Astrocyte (in vitro differentiated cells and primary cell): Measurements from ENCODE around the gene WNT16. TPM values are rescaled to one million over a fixed set of nuclear protein-coding genes. Genes with fewer than 3 reads are reported as not detected.

ENCODE experiments used
- DNase-seq: peaks from one replicate; pipeline ENCODE4 v3.0.0-alpha.2; 2010; ENCODE audit warnings: low read depth
- FAIRE-seq: peaks from 2 replicates; lab custom pipeline; 2011; peaks lifted over from hg19 to GRCh38; lab: Jason Lieb, UNC
- H2AFZ ChIP-seq: 2 replicates; pipeline ENCODE4 v1.6.0; 2012; ENCODE audit warnings: low read depth, low read length, inconsistent platforms
- H3K27ac ChIP-seq: 2 replicates; pipeline ENCODE4 v1.5.1; 2011; ENCODE audit warnings: low read depth, low read length, inconsistent platforms
- H3K27me3 ChIP-seq: 2 replicates; pipeline ENCODE4 v1.6.0; 2011; ENCODE audit warnings: low read length, inconsistent platforms; ENCODE audit not compliant: insufficient read depth
- H3K36me3 ChIP-seq: 2 replicates; pipeline ENCODE4 v1.5.1; 2011; ENCODE audit warnings: low read length, inconsistent platforms; ENCODE audit not compliant: insufficient read depth
- H3K4me1 ChIP-seq: 2 replicates; pipeline ENCODE4 v1.5.1; 2011; ENCODE audit warnings: low read length, inconsistent platforms; ENCODE audit not compliant: insufficient read depth
- H3K4me2 ChIP-seq: 2 replicates; pipeline ENCODE4 v1.6.0; 2012; ENCODE audit warnings: low read length, inconsistent platforms
- H3K4me3 ChIP-seq: 2 replicates; pipeline ENCODE4 v1.5.1; 2011; ENCODE audit warnings: low read depth, mild to moderate bottlenecking, low read length, inconsistent platforms; ENCODE audit not compliant: insufficient read depth
- H3K79me2 ChIP-seq: 2 replicates; pipeline ENCODE4 v1.6.0; 2012; ENCODE audit warnings: mild to moderate bottlenecking, low read length, inconsistent platforms; ENCODE audit not compliant: insufficient read depth
- H3K9ac ChIP-seq: 2 replicates; pipeline ENCODE4 v1.6.0; 2012; ENCODE audit warnings: mild to moderate bottlenecking, low read length, inconsistent platforms
- H3K9me3 ChIP-seq: 2 replicates; pipeline ENCODE4 v1.5.1; 2012; ENCODE audit warnings: low read depth, mild to moderate bottlenecking, low read length, inconsistent platforms; ENCODE audit not compliant: insufficient read depth
- H4K20me1 ChIP-seq: 2 replicates; pipeline ENCODE4 v1.6.0; 2012; ENCODE audit warnings: low read length, inconsistent platforms; ENCODE audit not compliant: insufficient read depth
- H3K27ac Mint-ChIP-seq: one replicate; pipeline ENCODE4 v1.8.0; 2021; ENCODE audit warnings: mild to moderate bottlenecking, mixed read lengths; ENCODE audit not compliant: unreplicated experiment
- H3K27me3 Mint-ChIP-seq: one replicate; pipeline ENCODE4 v1.8.0; 2021; ENCODE audit warnings: low read depth, mixed read lengths; ENCODE audit not compliant: unreplicated experiment
- H3K36me3 Mint-ChIP-seq: one replicate; pipeline ENCODE4 v1.8.0; 2021; ENCODE audit warnings: low read depth, mixed read lengths; ENCODE audit not compliant: unreplicated experiment
- H3K4me1 Mint-ChIP-seq: one replicate; pipeline ENCODE4 v1.8.0; 2021; ENCODE audit warnings: low read depth, mixed read lengths; ENCODE audit not compliant: unreplicated experiment
- H3K4me3 Mint-ChIP-seq: one replicate; pipeline ENCODE4 v1.8.0; 2021; ENCODE audit warnings: mild to moderate bottlenecking, moderate library complexity, mixed read lengths; ENCODE audit not compliant: unreplicated experiment
- H3K9me3 Mint-ChIP-seq: one replicate; pipeline ENCODE4 v1.8.0; 2021; ENCODE audit warnings: mild to moderate bottlenecking, mixed read lengths; ENCODE audit not compliant: unreplicated experiment
- EZH2 ChIP-seq: IDR thresholded peaks from 2 replicates; pipeline ENCODE4 v1.6.1; 2012; ENCODE audit warnings: mild to moderate bottlenecking, low read length, inconsistent platforms; ENCODE audit not compliant: insufficient read depth
- total RNA-seq: library from RNA; stranded (reverse); gene quantifications from 2 replicates; pipeline ENCODE4 v1.2.1, GENCODE V29; 2021
- TF ChIP-seq, protein P1 (sequence below): IDR thresholded peaks from 2 replicates; pipeline ENCODE4 v1.5.1; 2011; ENCODE audit warnings: low read depth, mild to moderate bottlenecking, inconsistent platforms, low read length, moderate library complexity; ENCODE audit not compliant: insufficient read depth

Gene WNT16
- total RNA-seq, 1 donor from 2014 or later: 0.07 TPM

DNA sequence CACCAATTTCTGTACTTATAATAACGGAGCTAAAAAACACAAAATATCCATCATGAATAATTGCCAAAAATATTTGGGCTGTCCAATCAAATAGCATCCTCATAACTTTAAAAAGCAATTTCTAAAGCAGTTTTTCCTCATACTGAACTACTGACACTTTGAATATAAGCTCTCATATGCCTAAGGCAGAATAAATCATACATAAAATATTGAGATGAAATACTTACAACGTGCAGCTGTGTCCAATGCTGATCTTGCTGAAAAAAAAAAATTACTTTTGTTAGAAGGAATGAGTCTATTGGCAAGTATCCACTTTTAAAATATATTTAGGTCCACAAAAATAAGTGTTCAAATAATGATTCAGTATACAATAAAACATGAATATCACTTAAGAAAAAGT, 43.1 kb downstream of the WNT16 start:
- no peak overlapping the region for H2AFZ ChIP-seq
- peaks cover 31% of the 10 kb centered on the region for H3K36me3 ChIP-seq
- H4K20me1 ChIP-seq: peaks cover 14% of the 10 kb centered on the region
- Mint-ChIP-seq H3K27me3 (no peaks in the 10 kb centered on the region), H3K27ac (no peak overlapping the region), H3K4me1 (peaks cover 17% of the 10 kb centered on the region), H3K9me3 (no peaks in the 10 kb centered on the region), H3K36me3 (peaks cover 12% of the 10 kb centered on the region), H3K4me3 (no peak overlapping the region)
- no peak overlapping the region for H3K4me2 ChIP-seq
- H3K27ac ChIP-seq: no peak overlapping the region
- TF ChIP-seq, protein P1, sequence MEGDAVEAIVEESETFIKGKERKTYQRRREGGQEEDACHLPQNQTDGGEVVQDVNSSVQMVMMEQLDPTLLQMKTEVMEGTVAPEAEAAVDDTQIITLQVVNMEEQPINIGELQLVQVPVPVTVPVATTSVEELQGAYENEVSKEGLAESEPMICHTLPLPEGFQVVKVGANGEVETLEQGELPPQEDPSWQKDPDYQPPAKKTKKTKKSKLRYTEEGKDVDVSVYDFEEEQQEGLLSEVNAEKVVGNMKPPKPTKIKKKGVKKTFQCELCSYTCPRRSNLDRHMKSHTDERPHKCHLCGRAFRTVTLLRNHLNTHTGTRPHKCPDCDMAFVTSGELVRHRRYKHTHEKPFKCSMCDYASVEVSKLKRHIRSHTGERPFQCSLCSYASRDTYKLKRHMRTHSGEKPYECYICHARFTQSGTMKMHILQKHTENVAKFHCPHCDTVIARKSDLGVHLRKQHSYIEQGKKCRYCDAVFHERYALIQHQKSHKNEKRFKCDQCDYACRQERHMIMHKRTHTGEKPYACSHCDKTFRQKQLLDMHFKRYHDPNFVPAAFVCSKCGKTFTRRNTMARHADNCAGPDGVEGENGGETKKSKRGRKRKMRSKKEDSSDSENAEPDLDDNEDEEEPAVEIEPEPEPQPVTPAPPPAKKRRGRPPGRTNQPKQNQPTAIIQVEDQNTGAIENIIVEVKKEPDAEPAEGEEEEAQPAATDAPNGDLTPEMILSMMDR: no peak
- TF ChIP-seq EZH2: no peak
- FAIRE-seq (no peak), DNase-seq (no peak)
- H3K79me2 ChIP-seq: no peaks in the 10 kb centered on the region
- no peaks in the 10 kb centered on the region for H3K9me3 ChIP-seq
- no peak overlapping the region for H3K9ac ChIP-seq
- H3K4me3 ChIP-seq: no peak overlapping the region
- no peaks in the 10 kb centered on the region for H3K27me3 ChIP-seq
- peaks cover 9% of the 10 kb centered on the region for H3K4me1 ChIP-seq

DNA sequence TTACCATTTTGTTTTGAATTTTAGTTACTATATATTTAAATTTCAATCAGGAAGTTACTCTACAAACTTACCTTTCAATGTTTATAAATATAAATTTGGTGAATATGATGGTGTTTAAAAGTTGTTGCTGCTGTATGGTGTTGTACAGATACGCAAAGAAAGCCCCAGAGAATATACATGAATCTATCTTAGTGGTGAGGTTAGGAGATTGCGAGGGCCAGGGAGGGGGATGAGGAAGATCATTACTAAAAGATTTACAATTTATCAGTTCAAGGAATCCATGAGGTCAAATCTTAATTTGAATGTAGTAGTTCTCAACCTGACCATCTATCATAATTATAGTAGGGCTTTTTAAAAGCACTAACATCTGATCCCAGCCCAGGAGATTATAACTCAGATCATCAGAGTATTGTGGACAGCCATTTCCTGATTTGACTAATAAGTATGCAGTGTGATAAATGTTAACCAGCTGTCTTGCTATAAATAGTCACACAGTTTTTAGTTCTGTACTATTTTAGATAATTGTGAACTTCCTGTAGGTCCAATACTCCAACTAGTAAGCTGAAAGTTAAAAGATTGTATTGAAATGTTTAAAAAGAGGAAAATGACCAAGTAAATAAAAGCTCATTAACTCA, 43.7 kb downstream of the WNT16 start:
- H3K4me3 ChIP-seq: no peak overlapping the region
- no peak overlapping the region for H3K9ac ChIP-seq
- H3K4me3 Mint-ChIP-seq: peak overlapping the region; percentile 48
- no peaks in the 10 kb centered on the region for H3K9me3 Mint-ChIP-seq
- no peaks in the 10 kb centered on the region for H3K79me2 ChIP-seq
- no peaks in the 10 kb centered on the region for H3K27me3 Mint-ChIP-seq
- peaks cover 17% of the 10 kb centered on the region for H3K4me1 Mint-ChIP-seq
- H3K36me3 ChIP-seq: peaks cover 36% of the 10 kb centered on the region
- FAIRE-seq (peak; percentile 13), DNase-seq (peak; percentile 64)
- H4K20me1 ChIP-seq: peaks cover 14% of the 10 kb centered on the region
- no peaks in the 10 kb centered on the region for H3K27me3 ChIP-seq
- no peak overlapping the region for H3K27ac ChIP-seq
- H3K36me3 Mint-ChIP-seq: peaks cover 15% of the 10 kb centered on the region
- no peak for TF ChIP-seq EZH2
- TF ChIP-seq, protein P1: no peak
- no peak overlapping the region for H2AFZ ChIP-seq
- H3K4me2 ChIP-seq: peak overlapping the region; percentile 23
- no peak overlapping the region for H3K27ac Mint-ChIP-seq
- H3K4me1 ChIP-seq: peaks cover 9% of the 10 kb centered on the region
- H3K9me3 ChIP-seq: no peaks in the 10 kb centered on the region

DNA sequence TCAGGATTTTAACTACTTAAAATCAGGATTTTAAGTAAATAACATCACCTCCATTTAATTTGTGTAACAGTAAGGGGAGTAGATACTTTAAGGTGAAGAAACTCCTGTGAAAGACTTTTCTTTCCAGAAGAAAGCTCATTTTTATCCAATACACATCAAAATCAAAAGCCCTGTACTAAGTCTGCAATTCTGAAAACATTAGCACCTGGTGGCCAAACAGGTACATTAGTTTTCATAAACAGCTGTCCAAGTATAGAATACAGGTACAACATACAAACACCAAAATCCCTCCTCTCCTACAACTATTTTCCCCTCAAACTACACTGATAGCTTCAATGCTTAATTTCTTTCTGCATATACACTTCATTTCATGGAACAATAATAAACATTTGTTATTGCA, 44.4 kb downstream of the WNT16 start:
- Histone ChIP-seq H3K79me2 (no peaks in the 10 kb centered on the region), H3K27me3 (no peaks in the 10 kb centered on the region), H3K36me3 (peaks cover 42% of the 10 kb centered on the region), H3K27ac (no peak overlapping the region), H3K4me2 (no peak overlapping the region), H4K20me1 (peaks cover 17% of the 10 kb centered on the region), H3K9me3 (no peaks in the 10 kb centered on the region), H2AFZ (no peak overlapping the region), H3K9ac (no peak overlapping the region), H3K4me1 (peaks cover 9% of the 10 kb centered on the region), H3K4me3 (no peak overlapping the region)
- Mint-ChIP-seq H3K36me3 (peaks cover 15% of the 10 kb centered on the region), H3K9me3 (no peaks in the 10 kb centered on the region), H3K4me3 (no peak overlapping the region), H3K4me1 (peaks cover 17% of the 10 kb centered on the region), H3K27me3 (no peaks in the 10 kb centered on the region), H3K27ac (no peak overlapping the region)
- no peak for FAIRE-seq
- TF ChIP-seq, protein P1: peak; percentile 12
- no peak for TF ChIP-seq EZH2
- no peak for DNase-seq
